Esophagus muscularis mucosa (tissue), 4 donors: ENCODE data around the gene DTNA. TPM values are rescaled to one million over a fixed set of nuclear protein-coding genes. Genes with fewer than 3 reads are reported as not detected.

Experiments
- DNase-seq: peaks from one replicate; pipeline ENCODE4 v3.0.0-alpha.2; 2017; ENCODE audit errors: extremely low spot score
- H3K27ac ChIP-seq, 4 donors: fragments of 200-600 bp; sonication (generic); replicated peaks in 1 of 4; 1 replicate in 3 of 4; 2 replicates in 1 of 4; pipeline ENCODE4 v1.5.1; 2016 to 2019; ENCODE audit warnings: mild to moderate bottlenecking in 1 of 4
- H3K27me3 ChIP-seq, 4 donors: fragments of 200-600 bp; sonication (generic); one replicate each; pipeline versions ENCODE4 v1.5.1 to v1.6.0; 2016 to 2019
- H3K36me3 ChIP-seq, 4 donors: fragments of 200-600 bp; sonication (generic); one replicate each; pipeline ENCODE4 v1.5.1; 2016 to 2019
- H3K4me1 ChIP-seq, 4 donors: fragments of 200-600 bp; sonication (generic); one replicate each; pipeline ENCODE4 v1.5.1; 2016 to 2019
- H3K4me3 ChIP-seq, 4 donors: fragments of 200-600 bp; sonication (generic); 1 replicate in 2 of 4; 2 replicates in 2 of 4; pipeline ENCODE4 v1.5.1; 2016 to 2019; ENCODE audit warnings: mild to moderate bottlenecking in 4 of 4, moderate library complexity in 1 of 4
- H3K9me3 ChIP-seq, 4 donors: fragments of 200-600 bp; sonication (generic); 1 replicate in 3 of 4; 2 replicates in 1 of 4; pipeline ENCODE4 v1.5.1; 2016 to 2019
- EP300 ChIP-seq: sonication (generic); formaldehyde crosslinking; IDR thresholded peaks from one replicate; pipeline ENCODE4 v1.6.1; 2017; ENCODE audit warnings: antibody characterized with exemption
- POLR2A ChIP-seq: fragments of 450-650 bp; IDR thresholded peaks from one replicate; pipeline ENCODE4 v1.6.1; 2017; ENCODE audit warnings: antibody characterized with exemption, moderate library complexity, mild to moderate bottlenecking, low read depth
- POLR2AphosphoS5 ChIP-seq, 2 donors: sonication (generic); formaldehyde crosslinking; IDR thresholded peaks; one replicate each; pipeline ENCODE4 v1.6.1; 2017; ENCODE audit warnings: antibody characterized with exemption in 2 of 2
- WGBS: methylation state at CpG from one replicate; pipeline ENCODE4 v1.1.5; 2018; 5-methylcytosine and 5-hydroxymethylcytosine counted together
- intact Hi-C: fragments of 100-400 bp; cut with DNase I; formaldehyde crosslinking; loops from one replicate; pipeline ENCODE4 v1.15.1; 2023
- total RNA-seq, 4 donors: library from RNA; depleted of rRNA; stranded (reverse); fragments of >200 nt; gene quantifications; one replicate each; pipeline versions ENCODE4 v1.1.0 to v1.2.1, GENCODE V29; 2016
- TF ChIP-seq, protein P1 (sequence below), 3 experiments: fragments of 200-600 bp in 2 of 3; fragments of 450-650 bp in 1 of 3; sonication (generic) in 2 of 3; IDR thresholded peaks; one replicate each; pipeline ENCODE4 v1.5.1; 2017 to 2019; ENCODE audit warnings: antibody characterized with exemption in 3 of 3, mild to moderate bottlenecking in 2 of 3, moderate library complexity in 1 of 3

DTNA gene
- total RNA-seq, 4 donors from 2014 or later = 189 to 284 (median 242) TPM

DNA sequence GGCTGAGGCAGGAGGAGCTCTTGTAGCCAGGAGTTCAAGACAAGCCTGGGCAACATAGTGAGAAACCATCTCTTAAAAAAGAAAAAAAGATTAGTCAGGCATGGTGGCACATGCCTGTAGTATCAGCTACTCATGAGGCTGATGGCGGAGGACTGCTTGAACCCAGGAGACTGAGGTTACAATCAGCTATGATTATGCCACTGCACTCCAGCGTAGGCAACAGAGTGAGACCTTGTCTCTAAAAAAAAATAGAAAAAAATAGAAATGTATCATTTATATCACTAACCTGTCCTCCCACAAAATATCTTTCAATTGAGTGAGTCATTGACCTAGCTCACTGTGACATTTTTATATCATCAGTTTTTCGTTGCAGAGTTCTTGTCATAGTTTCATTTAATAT, 152.5 kb downstream of the DTNA start:
- Histone ChIP-seq H3K36me3 (peaks cover 17 to 58% (median 35%) of the 10 kb centered on the region in 4 donors), H3K27me3 (no peaks in the 10 kb centered on the region), H3K9me3 (no peaks in the 10 kb centered on the region), H3K4me3 (no peak overlapping the region), H3K27ac (no peak overlapping the region), H3K4me1 (no peaks in the 10 kb centered on the region)
- intact Hi-C loops = no loop called here
- no peak for DNase-seq
- WGBS = 87% methylated on average over 3 of the region's 3 CpGs
- TF ChIP-seq EP300 (no peak), POLR2A (no peak), POLR2AphosphoS5 (IDR thresholded peaks at IDR 0.05) (no peak)
- TF ChIP-seq, protein P1, sequence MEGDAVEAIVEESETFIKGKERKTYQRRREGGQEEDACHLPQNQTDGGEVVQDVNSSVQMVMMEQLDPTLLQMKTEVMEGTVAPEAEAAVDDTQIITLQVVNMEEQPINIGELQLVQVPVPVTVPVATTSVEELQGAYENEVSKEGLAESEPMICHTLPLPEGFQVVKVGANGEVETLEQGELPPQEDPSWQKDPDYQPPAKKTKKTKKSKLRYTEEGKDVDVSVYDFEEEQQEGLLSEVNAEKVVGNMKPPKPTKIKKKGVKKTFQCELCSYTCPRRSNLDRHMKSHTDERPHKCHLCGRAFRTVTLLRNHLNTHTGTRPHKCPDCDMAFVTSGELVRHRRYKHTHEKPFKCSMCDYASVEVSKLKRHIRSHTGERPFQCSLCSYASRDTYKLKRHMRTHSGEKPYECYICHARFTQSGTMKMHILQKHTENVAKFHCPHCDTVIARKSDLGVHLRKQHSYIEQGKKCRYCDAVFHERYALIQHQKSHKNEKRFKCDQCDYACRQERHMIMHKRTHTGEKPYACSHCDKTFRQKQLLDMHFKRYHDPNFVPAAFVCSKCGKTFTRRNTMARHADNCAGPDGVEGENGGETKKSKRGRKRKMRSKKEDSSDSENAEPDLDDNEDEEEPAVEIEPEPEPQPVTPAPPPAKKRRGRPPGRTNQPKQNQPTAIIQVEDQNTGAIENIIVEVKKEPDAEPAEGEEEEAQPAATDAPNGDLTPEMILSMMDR (IDR thresholded peaks at IDR 0.05) = no peak

DNA sequence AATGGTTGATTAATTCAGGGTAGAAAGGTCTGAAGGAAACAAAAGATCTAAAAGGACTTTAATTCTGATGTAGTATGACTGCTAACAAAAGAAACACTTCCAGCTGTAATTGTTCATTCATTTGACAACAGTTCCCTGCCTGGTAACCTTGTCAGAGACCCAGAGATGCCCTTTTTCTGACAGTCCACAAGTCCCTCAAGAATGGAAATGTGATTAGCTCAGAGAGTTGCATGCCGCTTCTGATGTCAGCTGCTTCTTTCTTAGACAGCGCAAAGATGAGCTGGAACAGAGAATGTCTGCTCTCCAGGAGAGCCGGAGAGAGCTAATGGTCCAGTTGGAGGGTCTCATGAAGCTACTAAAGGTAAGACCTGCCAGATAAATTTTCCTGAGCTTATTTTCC, 153.6 kb downstream of the DTNA start:
- TF ChIP-seq POLR2AphosphoS5 (IDR thresholded peaks at IDR 0.05) = no peak
- TF ChIP-seq, protein P1 (IDR thresholded peaks at IDR 0.05) = no peak
- no peak for TF ChIP-seq EP300
- no peak for TF ChIP-seq POLR2A
- Histone ChIP-seq H3K27me3 (no peaks in the 10 kb centered on the region), H3K4me3 (no peak overlapping the region), H3K9me3 (no peaks in the 10 kb centered on the region), H3K4me1 (no peaks in the 10 kb centered on the region), H3K27ac (no peak overlapping the region), H3K36me3 (peaks cover 8 to 50% (median 27%) of the 10 kb centered on the region in 4 donors)
- intact Hi-C loops = no loop called here
- 98% methylated on average over 3 of the region's 3 CpGs for WGBS
- DNase-seq = no peak

DNA sequence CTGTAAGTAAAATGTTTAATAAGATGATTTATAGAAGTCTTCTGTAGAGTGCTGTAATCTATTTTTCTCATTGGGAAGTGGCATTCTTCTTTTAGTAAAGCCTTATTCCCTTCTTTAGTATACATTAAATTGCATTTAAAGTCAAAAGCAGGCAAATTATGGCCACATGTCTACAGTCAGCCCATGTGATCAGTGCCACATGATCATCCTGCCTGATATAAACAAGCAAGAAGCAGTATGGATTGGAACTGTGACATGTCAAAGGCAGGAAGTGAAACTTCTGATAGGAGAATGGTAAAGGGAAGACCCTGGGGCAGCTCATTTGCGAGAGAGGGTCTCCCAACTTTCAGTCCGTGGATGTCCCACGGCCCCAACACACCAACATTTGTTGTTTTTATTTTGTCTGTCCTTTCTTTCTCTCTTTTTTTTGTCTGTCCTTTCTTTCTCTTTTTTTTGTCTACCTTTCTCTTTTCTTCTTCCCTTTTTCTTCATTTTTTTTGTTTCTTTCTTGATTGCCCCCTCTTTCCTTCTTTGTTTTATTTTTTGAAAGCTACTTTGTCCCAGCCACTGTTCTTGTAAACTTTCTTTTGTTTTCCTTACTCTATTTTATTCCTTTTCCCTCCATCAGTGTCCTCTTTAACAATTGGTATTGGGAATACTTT, 154.9 kb downstream of the DTNA start:
- Histone ChIP-seq H3K9me3 (no peaks in the 10 kb centered on the region), H3K4me1 (no peaks in the 10 kb centered on the region), H3K27me3 (no peaks in the 10 kb centered on the region), H3K36me3 (peaks cover 0 to 38% (median 14%) of the 10 kb centered on the region in 4 donors), H3K27ac (no peak overlapping the region), H3K4me3 (no peak overlapping the region)
- TF ChIP-seq, protein P1 (IDR thresholded peaks at IDR 0.05) = no peak
- TF ChIP-seq EP300 (no peak), POLR2A (no peak), POLR2AphosphoS5 (IDR thresholded peaks at IDR 0.05) (no peak)
- whole genome bisulfite sequencing = 94% methylated on average over 3 of the region's 3 CpGs
- DNase-seq = no peak
- intact Hi-C loops = no loop called here

DNA sequence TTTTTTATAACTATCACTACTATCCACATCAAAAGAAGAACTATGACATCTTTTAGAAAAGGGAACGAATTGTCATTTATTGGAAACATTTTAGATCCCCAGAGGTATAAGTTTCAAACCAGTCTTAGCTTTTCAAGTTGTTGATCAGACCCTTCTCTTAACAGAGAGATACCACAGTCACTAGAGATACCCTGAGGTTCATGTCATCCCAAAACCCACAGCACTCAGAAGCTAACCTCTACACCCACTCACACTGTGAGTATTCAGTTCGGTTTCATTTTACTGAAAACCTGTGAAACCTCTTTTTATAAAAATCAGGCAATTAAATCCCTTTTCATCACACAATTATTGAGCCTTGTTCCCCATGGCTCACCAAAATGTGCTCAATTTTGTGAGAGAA, 156.2 kb downstream of the DTNA start:
- no peaks in the 10 kb centered on the region for H3K4me1 ChIP-seq
- H3K4me3 ChIP-seq = no peak overlapping the region
- no peak overlapping the region for H3K27ac ChIP-seq
- H3K9me3 ChIP-seq = no peaks in the 10 kb centered on the region
- no peak for DNase-seq
- intact Hi-C loops = no loop called here
- no peaks in the 10 kb centered on the region for H3K27me3 ChIP-seq
- WGBS = 89% methylated on average over 2 of the region's 2 CpGs
- TF ChIP-seq, protein P1 (IDR thresholded peaks at IDR 0.05) = no peak
- TF ChIP-seq EP300 = no peak
- TF ChIP-seq POLR2AphosphoS5 (IDR thresholded peaks at IDR 0.05) = no peak
- TF ChIP-seq POLR2A = no peak
- H3K36me3 ChIP-seq = peaks cover 0 to 40% (median 16%) of the 10 kb centered on the region in 4 donors

DNA sequence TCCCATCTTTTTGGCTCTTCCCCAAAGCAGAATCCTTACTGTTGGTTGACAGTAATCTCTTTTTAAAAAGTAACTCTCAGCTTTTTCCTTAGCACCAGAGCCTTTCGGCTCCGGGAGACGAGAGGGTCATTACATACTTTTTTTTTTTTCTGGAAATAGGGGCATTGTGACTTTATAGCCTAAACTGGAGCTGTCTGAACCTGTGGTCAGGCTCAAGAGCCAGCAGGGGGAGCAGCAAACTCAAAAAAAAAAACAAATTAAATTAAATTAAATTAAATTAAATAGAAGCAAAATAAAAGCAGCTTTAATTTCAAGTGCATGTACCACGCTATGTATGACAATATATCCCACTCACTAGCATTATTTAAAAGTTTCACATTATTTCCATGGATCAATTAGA, 156.6 kb downstream of the DTNA start:
- Histone ChIP-seq H3K36me3 (peaks cover 0 to 44% (median 20%) of the 10 kb centered on the region in 4 donors), H3K4me1 (no peaks in the 10 kb centered on the region), H3K9me3 (no peaks in the 10 kb centered on the region), H3K27ac (no peak overlapping the region), H3K27me3 (no peaks in the 10 kb centered on the region), H3K4me3 (no peak overlapping the region)
- intact Hi-C loops = no loop called here
- TF ChIP-seq EP300 = no peak
- TF ChIP-seq, protein P1 (IDR thresholded peaks at IDR 0.05) = peak; percentile 19 to 57 (median 42)
- 48% methylated on average over 4 of the region's 4 CpGs for WGBS
- DNase-seq = no peak
